HG02678 (cell line): ENCODE results near the gene SS18L1.

Experiments used
- ATAC-seq: cut with Tn5 transposase; IDR thresholded peaks from one replicate; pipeline ENCODE4 v1.9.1; 2021; ENCODE audit warnings: mild to moderate bottlenecking, moderate library complexity; ENCODE audit not compliant: unreplicated experiment

The SS18L1 gene

GRCh38 chr20:62191781-62192559 is 48.4 kb downstream of the SS18L1 start:
- no peak for ATAC-seq

GRCh38 chr20:62192635-62193034 is 49.1 kb downstream of the SS18L1 start:
- ATAC-seq = no peak

- ATAC-seq = no peak
Measured at GRCh38 chr20:62193079-62194025, 49.8 kb downstream of the SS18L1 start.

GRCh38 chr20:62195075-62195405 is 51.5 kb downstream of the SS18L1 start:
- ATAC-seq = no peak

- no peak for ATAC-seq
Measured at GRCh38 chr20:62195736-62196135, 52.2 kb downstream of the SS18L1 start.

GRCh38 chr20:62196286-62196685 is 52.7 kb downstream of the SS18L1 start:
- no peak for ATAC-seq

GRCh38 chr20:62197311-62197710 is 53.7 kb downstream of the SS18L1 start:
- no peak for ATAC-seq

GRCh38 chr20:62197801-62198200 is 54.2 kb downstream of the SS18L1 start:
- no peak for ATAC-seq

- ATAC-seq = no peak
Measured at GRCh38 chr20:62198496-62198895, 54.9 kb downstream of the SS18L1 start.

- ATAC-seq = no peak
Measured at GRCh38 chr20:62198931-62199330, 55.4 kb downstream of the SS18L1 start.

- no peak for ATAC-seq
Measured at GRCh38 chr20:62200491-62201172, 57.1 kb downstream of the SS18L1 start.

GRCh38 chr20:62201173-62202082 is 57.9 kb downstream of the SS18L1 start:
- no peak for ATAC-seq

GRCh38 chr20:62202083-62202395 is 58.5 kb downstream of the SS18L1 start:
- no peak for ATAC-seq

GRCh38 chr20:62202676-62203377 is 59.3 kb downstream of the SS18L1 start:
- ATAC-seq = no peak

GRCh38 chr20:62203378-62204030 is 59.9 kb downstream of the SS18L1 start:
- ATAC-seq = no peak

- no peak for ATAC-seq
Measured at GRCh38 chr20:62205618-62206387, 62.2 kb downstream of the SS18L1 start.

GRCh38 chr20:62206388-62206775 is 62.8 kb downstream of the SS18L1 start:
- ATAC-seq = no peak

GRCh38 chr20:62208061-62208794 is 64.7 kb downstream of the SS18L1 start:
- ATAC-seq = no peak
